Neutrophil (primary cell): Measurements from ENCODE around the gene FYCO1.

Experiments used
- H3K27ac ChIP-seq: fragments of 200-600 bp; sonication (generic); 2 replicates; pipeline ENCODE4 v1.5.1; 2016; ENCODE audit warnings: mild to moderate bottlenecking, moderate library complexity
- H3K27me3 ChIP-seq: fragments of 200-600 bp; sonication (generic); 2 replicates; pipeline ENCODE4 v1.6.0; 2016; ENCODE audit warnings: mild to moderate bottlenecking
- H3K36me3 ChIP-seq: fragments of 200-600 bp; sonication (generic); 2 replicates; pipeline ENCODE4 v1.5.1; 2017
- H3K4me1 ChIP-seq, 2 experiments: fragments of 200-600 bp in 1 of 2; sonication (generic) in 1 of 2; 1 replicate in 1 of 2; 2 replicates in 1 of 2; pipeline versions ENCODE4 v1.5.1 to v1.6.1; 2013 to 2016; ENCODE audit warnings: low read depth in 1 of 2, low read length in 1 of 2, mild to moderate bottlenecking in 1 of 2, moderate library complexity in 1 of 2; ENCODE audit not compliant: control insufficient read depth in 1 of 2, insufficient read depth in 1 of 2
- H3K4me3 ChIP-seq, 2 experiments: fragments of 200-600 bp in 1 of 2; sonication (generic) in 1 of 2; 1 replicate in 1 of 2; 2 replicates in 1 of 2; pipeline ENCODE4 v1.5.1; 2013 to 2016; ENCODE audit warnings: low read depth in 1 of 2, low read length in 1 of 2, mild to moderate bottlenecking in 1 of 2, moderate library complexity in 1 of 2
- H3K9me3 ChIP-seq: fragments of 200-600 bp; sonication (generic); 2 replicates; pipeline ENCODE4 v1.5.1; 2016
- TF ChIP-seq, protein P1 (sequence below): fragments of 200-600 bp; sonication (generic); IDR thresholded peaks from 2 replicates; pipeline ENCODE4 v1.5.1; 2016; ENCODE audit warnings: antibody characterized with exemption

Gene FYCO1

GRCh38 chr3:45905755-45906154 lies 89.9 kb downstream of the FYCO1 start:
- H3K36me3 ChIP-seq: no peaks in the 10 kb centered on the region
- no peaks in the 10 kb centered on the region for H3K9me3 ChIP-seq
- TF ChIP-seq, protein P1, sequence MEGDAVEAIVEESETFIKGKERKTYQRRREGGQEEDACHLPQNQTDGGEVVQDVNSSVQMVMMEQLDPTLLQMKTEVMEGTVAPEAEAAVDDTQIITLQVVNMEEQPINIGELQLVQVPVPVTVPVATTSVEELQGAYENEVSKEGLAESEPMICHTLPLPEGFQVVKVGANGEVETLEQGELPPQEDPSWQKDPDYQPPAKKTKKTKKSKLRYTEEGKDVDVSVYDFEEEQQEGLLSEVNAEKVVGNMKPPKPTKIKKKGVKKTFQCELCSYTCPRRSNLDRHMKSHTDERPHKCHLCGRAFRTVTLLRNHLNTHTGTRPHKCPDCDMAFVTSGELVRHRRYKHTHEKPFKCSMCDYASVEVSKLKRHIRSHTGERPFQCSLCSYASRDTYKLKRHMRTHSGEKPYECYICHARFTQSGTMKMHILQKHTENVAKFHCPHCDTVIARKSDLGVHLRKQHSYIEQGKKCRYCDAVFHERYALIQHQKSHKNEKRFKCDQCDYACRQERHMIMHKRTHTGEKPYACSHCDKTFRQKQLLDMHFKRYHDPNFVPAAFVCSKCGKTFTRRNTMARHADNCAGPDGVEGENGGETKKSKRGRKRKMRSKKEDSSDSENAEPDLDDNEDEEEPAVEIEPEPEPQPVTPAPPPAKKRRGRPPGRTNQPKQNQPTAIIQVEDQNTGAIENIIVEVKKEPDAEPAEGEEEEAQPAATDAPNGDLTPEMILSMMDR: no peak
- H3K4me1 ChIP-seq: peaks cover 0 to 3% of the 10 kb centered on the region in 2 experiments
- H3K27me3 ChIP-seq: no peaks in the 10 kb centered on the region
- no peak overlapping the region for H3K4me3 ChIP-seq
- H3K27ac ChIP-seq: no peak overlapping the region

DNA sequence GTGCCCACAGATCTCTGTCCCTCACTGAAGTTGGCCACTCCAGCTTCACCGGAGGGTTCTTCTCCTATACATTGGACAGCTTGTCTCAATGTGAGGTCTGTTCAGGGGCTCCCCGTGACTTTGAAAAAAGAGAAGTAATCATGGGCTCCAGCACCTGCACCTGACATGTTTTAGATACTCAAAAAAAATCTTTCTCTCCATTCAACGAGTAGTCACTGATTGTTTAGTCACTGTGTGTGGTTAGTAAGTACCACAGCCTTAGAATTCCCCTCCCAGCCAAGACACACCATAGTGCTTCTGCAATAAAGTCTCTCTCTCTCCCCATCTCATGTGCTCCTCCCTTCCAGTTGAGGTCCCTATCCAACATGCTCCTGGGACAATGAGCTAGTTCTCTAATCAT lies 90.7 kb downstream of the FYCO1 start:
- H3K36me3 ChIP-seq: no peaks in the 10 kb centered on the region
- H3K9me3 ChIP-seq: no peaks in the 10 kb centered on the region
- H3K27ac ChIP-seq: no peak overlapping the region
- no peaks in the 10 kb centered on the region for H3K4me1 ChIP-seq
- H3K27me3 ChIP-seq: no peaks in the 10 kb centered on the region
- TF ChIP-seq, protein P1: no peak
- no peak overlapping the region for H3K4me3 ChIP-seq

DNA sequence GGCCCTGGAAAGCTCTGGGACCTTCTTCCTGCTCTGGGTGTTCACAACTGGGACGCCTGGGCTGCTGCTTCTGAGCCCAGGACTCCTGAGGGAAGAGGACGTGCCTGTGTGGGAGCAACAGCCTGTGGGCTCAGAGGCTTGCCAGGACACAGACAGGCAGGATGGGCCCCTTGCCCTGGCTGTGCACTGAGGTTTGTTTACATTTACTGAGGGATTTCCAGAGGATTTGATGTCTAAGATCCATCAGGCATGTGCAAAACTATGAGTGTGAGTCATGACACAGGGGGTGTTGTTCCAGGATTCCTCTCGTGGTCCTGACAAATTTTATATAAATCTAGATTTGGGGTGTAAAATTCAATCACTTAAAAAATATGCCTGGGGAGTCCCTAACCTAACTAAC lies 98.7 kb downstream of the FYCO1 start:
- H3K27ac ChIP-seq: no peak overlapping the region
- TF ChIP-seq, protein P1: no peak
- H3K4me3 ChIP-seq: no peak overlapping the region
- no peaks in the 10 kb centered on the region for H3K4me1 ChIP-seq
- no peaks in the 10 kb centered on the region for H3K9me3 ChIP-seq
- peaks cover 17% of the 10 kb centered on the region for H3K27me3 ChIP-seq
- no peaks in the 10 kb centered on the region for H3K36me3 ChIP-seq

DNA sequence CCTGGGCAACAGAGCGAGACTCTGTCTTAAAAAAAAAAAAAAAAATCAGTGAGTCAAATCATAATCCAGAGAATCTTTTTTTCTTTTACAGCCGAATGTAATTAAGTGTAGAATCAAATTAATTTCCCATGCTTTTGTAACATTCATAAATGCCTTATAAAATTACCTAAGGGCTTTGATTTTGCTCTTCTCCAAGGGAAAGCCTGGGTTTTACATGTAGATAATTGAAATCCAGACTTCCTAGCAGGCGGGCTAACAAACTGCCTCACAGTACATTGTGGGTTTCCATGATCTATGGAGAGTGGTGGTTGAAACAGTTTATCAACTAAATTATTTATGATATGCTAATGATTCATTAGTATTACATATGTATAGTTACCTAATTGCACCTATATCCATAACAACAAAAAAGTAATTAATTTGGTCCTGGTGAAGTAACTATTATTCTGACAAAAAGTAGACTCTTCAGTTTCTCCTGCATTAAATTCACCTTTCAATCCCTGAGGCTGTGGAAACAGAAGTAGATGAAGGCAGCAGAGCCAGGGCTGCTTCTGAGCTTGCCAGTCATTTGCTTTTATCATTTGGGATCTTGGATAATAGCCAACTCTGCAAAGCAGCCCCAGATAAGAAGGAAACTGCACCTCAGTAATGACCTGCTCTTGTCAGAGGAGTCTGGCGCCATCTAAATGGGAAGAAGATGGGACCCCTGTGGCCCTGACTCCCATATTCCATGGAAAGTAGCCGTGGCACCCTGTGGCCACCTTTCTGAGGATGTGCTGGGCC lies 99.7 kb downstream of the FYCO1 start:
- no peaks in the 10 kb centered on the region for H3K9me3 ChIP-seq
- H3K27ac ChIP-seq: no peak overlapping the region
- H3K4me1 ChIP-seq: no peaks in the 10 kb centered on the region
- H3K27me3 ChIP-seq: peaks cover 23% of the 10 kb centered on the region
- H3K4me3 ChIP-seq: no peak overlapping the region
- no peaks in the 10 kb centered on the region for H3K36me3 ChIP-seq
- TF ChIP-seq, protein P1: no peak

- Histone ChIP-seq H3K4me1 (no peaks in the 10 kb centered on the region), H3K27me3 (peaks cover 29% of the 10 kb centered on the region), H3K27ac (no peak overlapping the region), H3K36me3 (no peaks in the 10 kb centered on the region), H3K9me3 (no peaks in the 10 kb centered on the region), H3K4me3 (no peak overlapping the region)
- TF ChIP-seq, protein P1: no peak
These were observed 101.6 kb downstream of the FYCO1 start for GRCh38 chr3:45894015-45894414.
